Right renal pelvis (tissue), 4 donors: ENCODE measurements around the gene NUP37. TPM values are rescaled to one million over a fixed set of nuclear protein-coding genes. Genes with fewer than 3 reads are reported as not detected.
A peak's percentile ranks its signal among the peaks of the same experiment; 100 is the strongest.
"Not testable (repeated sequence)": the region's sequence is repeated elsewhere in the genome, so short reads cannot be mapped to it uniquely, and the experiment has no call there.

Source experiments
- DNase-seq, 4 donors: peaks; one replicate each; pipeline ENCODE4 v3.0.0-alpha.2; 2013; ENCODE audit warnings: low read depth in 4 of 4, low spot score in 3 of 4, missing footprints in 1 of 4
- polyA plus RNA-seq, 4 donors: library from polyadenylated mRNA; unstranded; fragments of 120-200 nt; gene quantifications; one replicate each; pipeline ENCODE4 v1.2.1, GENCODE V29; 2013; ENCODE audit not compliant: insufficient read length in 4 of 4

NUP37 gene
- polyA plus RNA-seq = 10 to 100 TPM; 30.5 to 37.1 (median 35.6) TPM

- DNase-seq = peak; percentile 77 to 82 (median 80)
These were observed at the start of gene NUP37, which contains the start of gene PARPBP for GRCh38 chr12:102119674-102120563. Gene NUP37, minus strand, starts transcription at chr12:102120114. Its CDS starts 1,596 bp downstream, at chr12:102118518. Gene PARPBP, plus strand, starts transcription at chr12:102120183. Its CDS starts 3,706 bp downstream, at chr12:102123889.

GRCh38 chr12:102167821-102168604 is 48.1 kb upstream of the NUP37 start:
- DNase-seq = no peak

- DNase-seq = no peak
These were observed 43.5 kb upstream of the NUP37 start for GRCh38 chr12:102163383-102163782.

GRCh38 chr12:102155206-102155605 is 35.3 kb upstream of the NUP37 start:
- DNase-seq = not testable (repeated sequence)

- DNase-seq = not testable (repeated sequence)
These were observed 27.2 kb upstream of the NUP37 start for GRCh38 chr12:102147062-102147587.

- DNase-seq = no peak
These were observed 24.3 kb upstream of the NUP37 start for GRCh38 chr12:102144221-102144620.

- not testable (repeated sequence) for DNase-seq
These were observed 23.0 kb upstream of the NUP37 start for GRCh38 chr12:102142866-102143373.

- DNase-seq = not testable (repeated sequence)
These were observed 17.7 kb upstream of the NUP37 start for GRCh38 chr12:102137619-102138018.

GRCh38 chr12:102131442-102131841 is 11.5 kb upstream of the NUP37 start:
- not testable (repeated sequence) for DNase-seq

GRCh38 chr12:102130720-102131119 is 10.8 kb upstream of the NUP37 start:
- not testable (repeated sequence) for DNase-seq

GRCh38 chr12:102121328-102121727 is 1.4 kb upstream of the NUP37 start:
- DNase-seq = not testable (repeated sequence)

- DNase-seq = no peak
These were observed 972 bp upstream of the NUP37 start for GRCh38 chr12:102120886-102121285.

- peak in 1 of 4 donors; percentile 4 for DNase-seq
These were observed 605 bp upstream of the NUP37 start for GRCh38 chr12:102120564-102120873.

- no peak for DNase-seq
These were observed 1.0 kb downstream of the NUP37 start for GRCh38 chr12:102118874-102119273.

- DNase-seq = no peak
These were observed 3.5 kb downstream of the NUP37 start for GRCh38 chr12:102116392-102116791.

- DNase-seq = no peak
These were observed 5.7 kb downstream of the NUP37 start for GRCh38 chr12:102114212-102114611.

GRCh38 chr12:102110782-102111181 is 9.1 kb downstream of the NUP37 start:
- DNase-seq = no peak

GRCh38 chr12:102107970-102108369 is 11.9 kb downstream of the NUP37 start:
- no peak for DNase-seq

- DNase-seq = no peak
These were observed 13.0 kb downstream of the NUP37 start for GRCh38 chr12:102106905-102107304.

- no peak for DNase-seq
These were observed 23.1 kb downstream of the NUP37 start for GRCh38 chr12:102096855-102097254.
